Fibroblast of the aortic adventitia (primary cell): ENCODE data around the gene KIAA0513. TPM values are rescaled to one million over a fixed set of nuclear protein-coding genes. Genes with fewer than 3 reads are reported as not detected.
A peak's percentile ranks its signal among the peaks of the same experiment; 100 is the strongest.
"Not testable (repeated sequence)": the region's sequence is repeated elsewhere in the genome, so short reads cannot be mapped to it uniquely, and the experiment has no call there.

ENCODE experiments used
- DNase-seq: peaks from one replicate; pipeline ENCODE4 v3.0.0-alpha.2; 2010; ENCODE audit warnings: low read depth
- H3K4me3 ChIP-seq: 2 replicates; pipeline ENCODE4 v1.5.1; 2011; ENCODE audit warnings: low read depth, mild to moderate bottlenecking, control low read depth, low read length, moderate library complexity
- total RNA-seq: library from RNA; depleted of rRNA; stranded (reverse); fragments of >200 nt; gene quantifications from 2 replicates; pipeline ENCODE4 v1.2.3, GENCODE V29; 2012; ENCODE audit warnings: low replicate concordance
- TF ChIP-seq, protein P1 (sequence below): IDR thresholded peaks from 2 replicates; pipeline ENCODE4 v1.5.1; 2011; ENCODE audit warnings: mild to moderate bottlenecking, low read length, control low read depth, inconsistent platforms; ENCODE audit not compliant: insufficient read depth

Gene KIAA0513
- total RNA-seq, 1 donor, result 28.3 TPM

DNA sequence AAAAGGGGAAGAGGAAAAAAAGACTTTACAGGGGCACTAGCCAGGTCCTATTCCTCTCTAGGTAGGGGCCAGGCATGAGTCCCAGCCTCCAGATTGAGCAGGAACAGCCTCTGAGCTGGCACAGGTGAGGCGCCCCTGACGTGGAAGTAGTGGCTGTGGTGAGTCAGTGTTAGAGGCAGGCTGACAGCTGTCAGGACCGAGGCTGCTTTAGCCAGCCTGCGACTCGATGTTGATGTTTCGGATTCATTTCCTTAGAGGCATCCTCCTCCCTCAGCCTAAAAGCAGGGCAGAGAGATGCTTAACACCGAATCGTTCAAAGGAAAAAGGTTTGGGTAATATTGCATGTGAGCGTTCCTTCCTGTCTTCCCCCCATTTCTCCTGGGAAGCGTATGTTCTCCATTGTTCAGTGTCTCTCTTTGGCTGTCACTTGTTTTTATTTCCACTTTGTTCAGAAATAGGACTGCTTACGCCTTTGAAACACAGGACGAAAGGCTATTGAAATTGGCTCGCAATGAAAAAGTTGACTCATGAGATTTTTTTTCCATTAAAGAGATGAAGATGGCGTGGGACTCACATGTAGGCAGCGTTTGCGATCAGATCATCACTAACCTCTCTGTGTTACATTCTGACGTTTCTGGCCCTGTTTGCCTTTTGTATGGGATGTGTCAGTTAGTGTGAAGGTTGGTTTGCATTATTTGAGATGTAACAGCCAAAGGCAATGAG lies 1.3 kb downstream of the KIAA0513 start:
- peak overlapping the region; percentile 79 for H3K4me3 ChIP-seq
- DNase-seq, result peak; percentile 65
- TF ChIP-seq, protein P1, sequence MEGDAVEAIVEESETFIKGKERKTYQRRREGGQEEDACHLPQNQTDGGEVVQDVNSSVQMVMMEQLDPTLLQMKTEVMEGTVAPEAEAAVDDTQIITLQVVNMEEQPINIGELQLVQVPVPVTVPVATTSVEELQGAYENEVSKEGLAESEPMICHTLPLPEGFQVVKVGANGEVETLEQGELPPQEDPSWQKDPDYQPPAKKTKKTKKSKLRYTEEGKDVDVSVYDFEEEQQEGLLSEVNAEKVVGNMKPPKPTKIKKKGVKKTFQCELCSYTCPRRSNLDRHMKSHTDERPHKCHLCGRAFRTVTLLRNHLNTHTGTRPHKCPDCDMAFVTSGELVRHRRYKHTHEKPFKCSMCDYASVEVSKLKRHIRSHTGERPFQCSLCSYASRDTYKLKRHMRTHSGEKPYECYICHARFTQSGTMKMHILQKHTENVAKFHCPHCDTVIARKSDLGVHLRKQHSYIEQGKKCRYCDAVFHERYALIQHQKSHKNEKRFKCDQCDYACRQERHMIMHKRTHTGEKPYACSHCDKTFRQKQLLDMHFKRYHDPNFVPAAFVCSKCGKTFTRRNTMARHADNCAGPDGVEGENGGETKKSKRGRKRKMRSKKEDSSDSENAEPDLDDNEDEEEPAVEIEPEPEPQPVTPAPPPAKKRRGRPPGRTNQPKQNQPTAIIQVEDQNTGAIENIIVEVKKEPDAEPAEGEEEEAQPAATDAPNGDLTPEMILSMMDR, result no peak

- no peak overlapping the region for H3K4me3 ChIP-seq
- peak; percentile 37 for DNase-seq
- TF ChIP-seq, protein P1, result peak; percentile 17
These were observed 1.8 kb downstream of the KIAA0513 start for GRCh38 chr16:85029408-85029784.

DNA sequence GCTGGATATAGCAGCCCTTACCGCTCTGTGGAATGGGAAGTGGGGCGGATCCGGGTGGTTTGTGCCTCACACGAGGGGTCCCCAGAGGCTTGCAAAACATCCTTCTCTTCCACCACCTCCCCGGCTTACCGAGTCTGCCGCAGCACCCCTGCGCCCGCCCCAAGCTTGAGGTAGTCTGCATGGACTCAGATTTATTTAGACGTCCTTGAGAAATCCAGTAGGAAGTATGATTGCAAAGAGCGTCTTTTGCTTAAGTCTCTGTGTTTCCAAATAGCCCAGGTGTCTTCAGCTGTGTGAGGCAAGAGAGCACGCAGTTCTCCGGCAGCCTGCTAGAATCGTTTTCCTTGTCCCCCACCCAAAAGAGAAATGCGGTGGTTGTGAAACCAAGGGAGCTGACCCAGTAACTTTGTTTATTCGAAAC lies 2.4 kb downstream of the KIAA0513 start:
- H3K4me3 ChIP-seq, result no peak overlapping the region
- DNase-seq, result no peak
- TF ChIP-seq, protein P1, result no peak

DNA sequence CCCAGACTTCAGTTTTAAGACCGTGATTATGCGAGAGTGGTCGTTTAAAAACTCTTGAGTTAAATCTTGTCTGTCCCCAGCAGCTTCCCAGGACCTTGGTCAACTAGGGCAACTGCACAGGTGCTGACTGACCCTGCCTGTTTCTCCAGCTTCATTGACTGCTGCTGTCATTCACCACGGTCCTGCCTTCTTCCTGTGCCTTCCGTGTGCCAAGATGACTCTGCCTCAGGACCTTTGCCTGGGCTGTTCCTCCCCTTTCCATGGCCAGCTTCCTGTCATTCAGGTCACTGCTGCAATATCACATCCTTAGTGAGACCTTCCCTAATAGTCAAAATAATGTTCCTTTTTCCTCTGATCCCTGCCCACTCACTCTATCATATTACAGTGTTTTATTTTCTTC lies 3.9 kb downstream of the KIAA0513 start:
- TF ChIP-seq, protein P1, result no peak

GRCh38 chr16:85032187-85032586 lies 4.6 kb downstream of the KIAA0513 start:
- DNase-seq, H3K4me3 ChIP-seq: not testable (repeated sequence)

More for the DNA sequence above, 3.9 kb downstream of the KIAA0513 start:
- no peak overlapping the region for H3K4me3 ChIP-seq
- DNase-seq, result no peak

DNA sequence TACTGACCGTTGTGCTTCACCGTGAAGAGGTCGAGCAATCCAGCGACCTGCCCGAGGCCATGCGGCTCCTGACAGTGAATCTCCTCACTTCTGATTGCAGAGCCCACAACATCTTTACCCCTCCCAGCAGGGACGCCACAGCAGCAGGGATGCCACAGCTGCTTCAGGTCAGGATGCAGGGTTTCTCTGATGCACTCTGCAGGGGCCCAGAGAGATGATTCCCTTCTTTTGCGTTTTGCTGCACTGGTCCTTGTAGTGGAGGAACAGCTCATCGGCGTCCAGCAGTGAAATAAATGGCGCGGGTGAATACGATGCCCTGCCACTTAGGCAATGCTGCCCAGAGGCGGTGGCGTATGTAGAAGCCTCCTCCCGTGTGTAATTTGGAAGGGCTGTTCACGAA lies 5.6 kb downstream of the KIAA0513 start:
- DNase-seq, result no peak
- TF ChIP-seq, protein P1, result no peak

DNA sequence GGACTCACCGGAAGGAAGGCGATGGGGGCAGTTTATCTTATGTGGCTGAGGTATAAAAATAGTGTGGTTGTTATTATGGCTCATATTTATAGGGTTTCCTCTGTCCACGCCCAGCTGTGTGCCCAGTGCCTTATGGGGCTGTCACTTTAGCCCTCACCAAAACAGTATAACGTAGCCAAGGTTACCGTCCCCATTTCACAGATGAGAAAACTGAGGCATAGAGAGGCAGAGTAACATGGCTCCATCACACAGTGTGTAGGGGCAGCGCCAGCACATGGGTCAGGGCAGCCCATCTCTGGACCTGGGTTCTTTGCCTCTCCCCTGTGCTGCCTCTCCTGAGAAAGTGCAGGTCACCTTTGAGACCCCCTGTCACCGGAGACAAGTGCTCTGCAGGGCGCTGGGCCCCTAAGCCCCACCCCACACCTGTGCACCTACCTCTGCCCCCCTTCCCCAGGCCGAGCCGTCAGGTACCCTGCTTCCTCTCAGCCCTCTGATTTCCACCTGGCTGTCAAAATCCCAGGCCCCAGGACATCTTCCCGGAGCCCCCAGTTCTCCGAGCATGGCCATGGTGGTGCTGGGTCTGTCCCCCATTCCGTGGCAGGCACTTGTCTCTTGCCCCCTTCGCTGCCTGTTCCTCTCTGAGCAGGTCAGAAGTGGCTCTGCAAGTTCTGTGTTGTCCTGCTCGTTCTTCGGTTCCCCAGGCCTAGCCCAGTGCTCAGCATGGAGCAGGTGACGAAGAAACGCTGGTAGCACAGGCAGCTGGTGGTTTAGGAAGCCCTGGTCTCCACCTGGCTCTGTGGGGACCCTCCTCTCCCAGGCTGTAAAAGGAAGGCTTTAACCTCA lies 7.2 kb downstream of the KIAA0513 start:
- no peak for DNase-seq
- TF ChIP-seq, protein P1, result no peak
- H3K4me3 ChIP-seq, result no peak overlapping the region

More for the DNA sequence above, 5.6 kb downstream of the KIAA0513 start:
- H3K4me3 ChIP-seq, result no peak overlapping the region
